Measurements from ENCODE around the gene FMNL2.

The FMNL2 gene

DNA sequence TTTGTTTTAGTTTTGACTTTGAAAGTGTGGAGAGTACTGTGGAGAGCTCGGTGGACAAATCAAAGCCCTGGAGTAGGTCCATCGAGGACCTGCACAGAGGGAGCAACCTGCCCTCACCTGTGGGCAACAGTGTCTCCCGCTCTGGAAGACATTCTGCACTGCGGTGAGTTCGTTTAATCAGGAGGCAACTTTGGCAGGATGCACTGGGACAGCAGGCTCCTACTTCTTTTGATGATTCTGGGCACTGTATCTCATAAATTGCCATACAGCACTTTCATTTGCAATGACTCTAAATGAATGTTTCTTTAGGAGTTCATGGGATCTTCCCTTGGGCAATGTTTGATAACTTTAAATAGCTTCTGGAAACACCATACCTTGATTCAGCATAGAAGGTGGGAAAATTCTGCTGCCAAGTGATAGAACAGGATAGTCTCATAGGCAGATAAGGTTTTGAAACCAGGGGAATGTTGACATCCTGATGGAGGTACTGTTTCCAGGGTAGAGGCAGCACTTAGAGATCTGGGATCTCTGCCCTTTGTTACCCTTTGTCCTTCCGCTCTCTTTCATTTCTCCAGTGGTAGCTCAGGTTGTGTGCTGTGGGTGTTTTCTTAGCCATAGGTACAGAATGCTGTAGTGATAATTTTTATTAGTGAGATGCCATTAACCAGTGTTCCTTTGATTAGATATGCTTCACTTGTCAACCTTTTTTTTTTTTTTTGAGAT is 226.1 kb downstream of the FMNL2 start:
- no peak for DNase-seq

DNA sequence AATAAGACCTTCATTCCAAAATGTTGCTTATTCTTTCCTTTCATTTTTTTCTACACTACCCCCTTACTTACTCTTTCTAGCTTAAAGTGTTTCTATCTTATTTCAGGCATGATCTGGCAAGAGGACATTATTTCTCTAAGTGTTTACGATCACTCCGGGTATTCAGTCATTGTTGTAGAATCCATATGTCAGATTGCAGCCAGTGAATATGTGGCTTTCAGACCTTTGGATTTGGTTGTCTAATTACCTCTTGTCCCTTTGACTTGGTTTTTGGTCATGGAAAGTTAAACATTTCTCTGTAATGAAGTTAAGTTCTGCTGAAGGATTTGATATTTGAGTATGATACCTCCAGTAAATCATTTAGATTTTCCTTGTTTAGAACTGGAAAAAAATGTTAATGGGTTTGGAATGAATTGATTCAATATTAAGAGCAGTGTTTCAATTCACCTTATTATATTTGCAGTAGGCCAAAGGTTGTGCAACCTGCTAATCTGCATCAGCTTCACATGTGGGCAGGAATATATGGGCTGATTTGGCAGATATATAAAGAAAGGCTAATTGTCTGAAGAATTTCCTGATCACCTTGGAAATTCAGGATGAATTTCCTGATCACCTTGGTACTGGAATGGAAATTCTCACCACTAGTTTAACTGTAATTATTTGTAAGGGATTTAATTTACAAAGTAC is 227.4 kb downstream of the FMNL2 start:
- DNase-seq, result no peak

DNA sequence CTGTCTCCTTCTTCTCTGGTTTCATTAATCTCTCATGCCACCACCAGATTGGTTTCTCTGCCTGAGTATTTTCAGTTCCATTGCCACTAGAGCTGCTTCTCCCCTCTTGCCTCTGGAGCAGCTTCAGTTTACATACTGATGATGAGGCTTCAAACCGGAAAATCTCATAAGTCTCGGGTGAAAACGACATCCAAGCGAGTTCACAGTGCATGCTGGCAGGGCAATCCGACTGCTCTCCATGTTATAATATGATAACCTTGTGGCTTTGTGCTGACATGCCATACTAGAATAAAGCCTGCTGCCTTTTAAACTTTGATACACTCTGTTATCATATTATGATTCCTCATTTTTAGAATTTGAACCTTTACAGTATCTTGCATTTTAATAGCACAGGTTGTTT is 228.8 kb downstream of the FMNL2 start:
- DNase-seq, result no peak

DNA sequence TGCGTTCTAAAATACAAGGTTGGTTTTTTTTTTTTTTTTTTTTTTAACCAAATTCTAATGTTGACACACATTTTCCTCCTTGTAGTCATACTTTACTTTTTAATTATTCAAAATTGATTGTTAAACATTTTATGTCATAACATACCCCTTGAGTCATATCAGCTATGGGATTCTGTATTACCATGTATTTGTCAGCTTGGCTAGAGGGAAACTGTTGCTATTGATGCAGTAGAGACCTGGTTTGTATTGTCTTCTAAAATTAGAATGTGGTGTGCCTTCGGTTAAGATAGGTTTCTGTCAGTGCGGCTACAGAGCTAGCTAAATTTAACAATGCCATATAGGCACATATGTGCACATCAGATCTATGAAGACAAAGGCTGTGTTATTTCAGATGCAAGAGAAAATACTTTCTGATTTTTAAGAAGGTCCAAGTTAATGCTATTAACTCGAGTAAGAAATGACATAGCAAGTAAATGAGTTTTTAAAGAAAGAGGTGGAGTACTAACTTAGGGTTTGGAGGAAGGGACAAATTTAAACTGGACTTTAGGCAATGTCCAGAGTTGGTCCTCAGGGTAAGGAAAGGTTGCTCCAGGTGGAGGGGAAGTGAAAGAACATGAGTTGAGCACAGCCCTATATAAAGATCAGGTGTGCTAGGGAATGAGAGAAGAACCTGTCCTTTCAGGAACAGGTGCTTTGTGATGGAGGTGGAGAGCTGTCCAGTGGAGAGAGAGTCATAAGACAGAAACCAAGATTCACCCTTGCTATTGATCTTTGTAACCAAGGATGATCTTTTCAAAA is 230.0 kb downstream of the FMNL2 start:
- DNase-seq, result no peak

DNA sequence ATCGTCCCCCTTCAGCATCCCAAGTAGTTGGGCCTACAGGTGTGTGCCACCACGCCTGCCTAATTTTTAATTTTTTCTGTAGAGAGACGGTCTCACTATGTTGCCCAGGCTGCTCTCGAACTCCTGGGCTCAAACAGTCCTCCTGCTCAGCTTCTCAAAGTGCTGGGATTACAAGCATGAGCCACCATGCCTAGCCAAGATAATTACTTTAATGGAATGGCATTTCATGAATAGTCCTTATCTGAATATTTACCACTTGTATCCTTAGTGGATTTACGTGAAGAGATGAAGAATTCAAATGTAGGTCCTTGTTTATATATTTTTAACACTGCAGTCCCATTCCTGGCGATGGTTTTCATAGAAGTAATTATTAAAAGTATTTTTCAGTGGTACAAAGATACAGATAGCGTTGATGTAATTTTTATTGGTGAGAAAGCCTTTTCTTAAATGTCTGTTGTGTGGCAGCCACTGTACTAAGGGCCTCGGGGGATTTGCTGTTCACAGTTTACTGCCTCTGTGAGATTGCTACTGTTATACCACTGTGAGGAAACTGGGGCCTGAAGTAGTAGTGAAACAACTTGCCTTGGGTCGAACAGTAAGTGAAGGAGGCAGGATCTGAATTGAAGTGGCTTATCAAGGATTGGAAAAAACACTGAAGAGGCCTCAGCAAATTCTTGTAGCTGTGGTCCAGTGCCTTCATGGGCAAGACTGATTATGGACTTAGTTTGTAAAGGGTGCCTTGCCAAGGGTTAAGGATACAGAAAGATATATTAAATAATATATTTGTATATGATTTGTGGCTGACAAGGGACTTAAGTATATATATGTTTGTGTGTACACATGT is 231.1 kb downstream of the FMNL2 start:
- no peak for DNase-seq

DNA sequence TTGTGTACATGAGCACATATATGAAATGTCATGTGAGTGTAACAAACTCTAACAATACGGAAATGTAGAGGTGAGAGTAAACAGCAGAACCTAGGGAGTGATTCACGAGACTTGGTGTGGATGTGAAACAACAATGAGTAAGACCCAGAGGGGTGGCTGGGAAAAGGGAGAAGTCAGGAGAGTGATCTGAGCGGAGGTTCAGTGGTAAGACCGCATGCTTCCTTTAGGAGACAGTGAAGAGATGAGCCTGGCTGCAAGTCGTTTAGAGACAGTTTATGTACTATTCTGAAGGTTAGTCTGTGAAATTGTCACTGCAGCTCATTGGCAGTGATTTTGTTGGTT is 231.7 kb downstream of the FMNL2 start:
- DNase-seq, result no peak

DNA sequence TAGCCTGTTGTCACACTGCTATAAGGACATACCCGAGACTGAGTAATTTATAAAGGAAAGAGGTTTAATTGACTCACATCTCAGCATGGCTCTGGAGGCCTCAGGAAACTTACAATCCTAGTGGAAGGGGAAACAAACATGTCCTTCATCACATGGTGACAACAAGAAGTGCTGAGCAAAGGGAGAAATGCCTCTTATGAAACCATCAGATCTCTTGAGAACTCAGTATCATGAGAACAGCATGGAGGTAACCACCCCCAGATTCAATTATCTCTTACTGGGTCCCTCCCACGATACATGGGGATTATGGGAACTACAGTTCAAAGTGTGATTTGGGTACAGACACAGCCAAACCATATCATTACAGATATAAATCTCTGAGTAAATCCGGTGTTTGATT is 233.6 kb downstream of the FMNL2 start:
- DNase-seq, result no peak

DNA sequence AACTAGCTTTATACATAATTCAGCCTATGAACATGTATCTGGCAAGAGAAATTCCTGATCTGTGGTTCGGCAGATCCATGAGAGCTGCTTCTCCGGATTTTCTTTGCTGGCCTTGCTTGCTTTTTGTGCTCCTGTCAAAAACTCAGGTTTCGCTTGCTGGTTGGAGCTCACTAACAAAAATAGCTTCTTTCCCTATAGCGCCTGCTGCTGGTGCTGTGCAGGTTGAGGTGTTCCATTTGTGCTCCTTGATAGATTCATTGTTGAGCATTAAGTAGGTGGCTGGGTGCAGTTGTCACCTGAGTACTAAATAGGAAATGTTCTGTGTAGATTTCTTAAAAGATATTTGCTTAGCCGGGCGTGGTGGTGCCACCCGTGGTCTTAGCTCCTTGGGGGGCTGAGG is 234.2 kb downstream of the FMNL2 start:
- DNase-seq, result no peak

DNA sequence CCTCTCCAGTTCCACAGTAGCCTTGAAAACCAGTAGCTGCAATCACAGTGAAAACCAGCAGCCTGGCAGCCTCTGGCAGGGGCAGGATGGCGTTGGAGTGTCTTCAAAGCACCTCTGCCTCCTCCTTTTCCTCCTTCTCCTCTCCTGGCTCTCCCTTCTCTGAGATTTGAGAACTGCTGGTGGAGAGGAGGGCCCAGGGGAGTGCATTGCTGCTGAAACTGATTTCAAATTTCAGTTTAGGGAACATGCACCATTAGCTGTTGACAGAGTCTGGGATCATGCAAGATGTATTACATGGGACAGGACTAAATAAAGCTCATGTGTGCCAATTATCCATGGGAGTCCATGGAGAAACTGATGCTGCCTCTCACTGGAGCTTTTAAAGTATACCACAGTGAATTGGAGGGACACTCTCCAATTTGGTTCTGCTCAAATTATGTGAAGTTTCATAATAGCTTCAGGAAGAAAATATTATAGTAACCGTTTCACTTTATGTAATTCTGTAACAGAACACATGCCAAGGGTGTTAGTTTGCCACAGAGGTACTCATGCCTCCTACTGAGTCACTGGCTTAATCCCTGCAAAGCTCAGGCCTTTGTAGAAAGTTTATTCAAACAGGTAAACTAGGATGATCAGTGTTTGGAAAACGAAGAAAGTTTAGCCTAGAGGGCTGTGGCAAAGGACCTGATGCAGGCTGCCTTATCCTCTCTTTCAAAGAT is 236.2 kb downstream of the FMNL2 start:
- DNase-seq, result no peak

DNA sequence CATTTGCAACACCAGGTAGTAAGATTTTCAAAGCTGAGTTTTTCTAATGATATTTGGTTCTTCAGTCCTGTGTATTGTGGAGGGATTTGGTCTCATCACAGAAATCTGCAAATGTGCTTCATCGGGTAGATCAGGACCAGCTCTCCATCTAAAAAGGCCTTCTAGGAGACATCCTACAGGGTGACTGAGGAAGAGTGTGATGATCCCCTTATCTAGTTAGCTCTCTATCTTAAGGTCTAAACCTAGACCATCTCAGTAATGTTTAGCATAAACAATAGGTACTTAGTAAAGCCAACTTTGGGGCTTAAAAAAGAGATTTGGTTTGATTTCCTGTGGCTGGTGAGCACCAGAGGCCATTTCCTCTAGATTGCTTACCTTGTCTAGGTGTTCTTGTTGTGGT is 237.1 kb downstream of the FMNL2 start:
- no peak for DNase-seq

DNA sequence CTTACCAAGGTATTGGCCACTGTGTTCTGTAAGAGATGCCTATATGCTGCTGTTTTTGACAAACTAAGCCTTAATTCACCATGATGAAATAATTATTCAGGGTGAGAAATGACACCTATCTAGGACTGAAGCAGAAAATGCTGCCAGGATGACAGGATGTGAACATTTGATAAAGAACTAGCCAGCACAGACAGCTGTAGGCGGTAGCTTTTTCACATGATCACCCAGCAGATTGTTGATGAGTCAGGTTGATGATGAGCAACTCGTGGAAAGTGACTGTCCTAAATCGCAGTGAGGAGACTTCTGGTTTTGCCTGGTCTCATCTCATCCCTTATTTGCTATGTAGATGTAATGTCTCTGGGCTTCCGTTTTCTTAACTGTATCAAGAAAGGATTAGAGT is 238.2 kb downstream of the FMNL2 start:
- peak; percentile 22 for DNase-seq

DNA sequence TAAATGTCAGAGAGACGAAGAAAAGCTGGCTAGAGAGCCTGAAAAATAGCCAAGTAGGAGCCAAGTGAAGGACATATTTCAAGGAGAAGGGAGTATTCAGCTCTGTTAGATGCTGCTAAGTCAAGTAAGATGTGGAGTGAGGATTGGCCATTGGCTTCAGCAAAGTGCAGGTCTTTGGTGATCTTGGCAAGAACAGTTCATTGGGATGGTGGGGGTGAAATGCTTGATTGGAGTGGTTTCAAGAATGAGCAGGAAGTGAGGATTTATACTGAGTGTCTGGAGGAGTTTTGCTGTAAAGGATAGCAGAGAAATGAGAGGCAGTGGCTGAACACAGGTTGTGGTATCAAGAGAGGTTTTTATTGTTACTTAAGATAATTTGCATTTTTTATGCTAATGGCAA is 242.6 kb downstream of the FMNL2 start:
- DNase-seq, result no peak

DNA sequence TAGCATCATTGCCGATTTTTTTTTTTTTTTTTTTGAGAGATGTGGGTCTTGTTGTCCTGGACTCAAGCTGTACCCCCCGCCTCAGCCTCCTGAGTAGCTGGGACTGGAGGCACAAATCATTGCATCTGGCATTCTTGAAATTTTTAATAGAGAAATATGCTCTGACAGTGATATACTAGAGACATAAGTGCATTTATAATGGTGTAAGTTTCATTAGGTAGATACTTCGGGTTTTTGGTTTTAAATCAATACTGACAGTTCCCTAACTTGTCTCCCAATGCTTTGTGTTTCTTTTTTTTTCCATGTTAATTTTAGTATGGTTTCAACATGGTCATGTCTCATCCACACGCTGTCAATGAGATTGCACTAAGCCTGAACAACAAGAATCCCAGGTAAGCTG is 243.6 kb downstream of the FMNL2 start:
- DNase-seq, result no peak

DNA sequence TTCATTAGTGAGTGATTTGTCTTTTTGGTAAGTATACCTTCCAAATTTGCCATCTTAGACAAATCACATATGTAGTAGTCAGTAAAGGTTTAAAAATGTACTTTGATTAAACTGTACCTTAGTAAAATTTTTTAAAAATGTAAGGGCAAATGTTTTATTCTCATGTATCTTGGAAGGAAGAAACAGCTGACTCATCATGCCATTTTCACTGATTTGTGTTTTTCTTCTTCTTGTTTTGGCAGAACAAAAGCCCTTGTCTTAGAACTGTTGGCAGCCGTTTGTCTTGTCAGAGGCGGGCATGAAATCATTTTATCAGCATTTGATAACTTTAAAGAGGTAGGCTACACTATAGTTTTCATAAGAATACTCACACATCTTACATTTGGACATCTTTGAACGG is 245.7 kb downstream of the FMNL2 start:
- peak; percentile 66 for DNase-seq

DNA sequence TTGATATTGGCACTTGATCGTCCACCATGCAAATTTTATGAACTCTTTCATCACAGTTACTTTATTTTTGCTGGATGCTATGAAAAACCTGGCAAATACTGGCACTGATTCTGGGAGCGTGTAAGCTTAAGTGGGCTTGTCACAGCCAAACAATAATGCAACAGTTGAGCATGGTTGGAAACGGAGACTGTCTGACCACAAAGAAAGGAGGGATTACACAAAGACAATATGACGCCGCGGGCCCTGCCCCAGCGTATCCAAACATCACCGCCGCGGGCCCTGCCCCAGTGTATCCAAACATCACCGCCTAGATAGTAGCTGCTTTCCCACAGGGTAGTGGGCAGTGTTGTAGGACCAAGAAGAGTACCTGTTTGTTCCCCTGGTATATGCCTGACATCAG is 246.4 kb downstream of the FMNL2 start:
- no peak for DNase-seq

DNA sequence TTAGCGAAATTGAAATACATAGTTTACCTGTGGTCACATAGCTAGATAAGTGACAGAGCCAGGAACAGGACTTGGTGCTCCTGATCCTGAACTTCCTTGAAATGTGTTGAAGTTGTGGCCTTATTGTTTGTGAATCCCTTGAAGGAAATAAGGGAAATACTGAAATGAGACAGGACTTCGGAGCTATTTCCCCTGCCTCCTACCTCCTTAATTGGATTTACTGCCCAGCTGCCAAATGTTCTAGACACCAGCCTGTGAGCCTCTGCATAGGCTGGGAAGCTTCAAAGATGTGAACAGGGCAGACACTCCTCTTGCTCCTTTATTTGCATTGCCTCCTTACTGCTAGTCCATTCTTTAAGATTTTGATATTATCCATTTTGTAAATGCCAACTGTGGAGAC is 247.1 kb downstream of the FMNL2 start:
- no peak for DNase-seq

DNA sequence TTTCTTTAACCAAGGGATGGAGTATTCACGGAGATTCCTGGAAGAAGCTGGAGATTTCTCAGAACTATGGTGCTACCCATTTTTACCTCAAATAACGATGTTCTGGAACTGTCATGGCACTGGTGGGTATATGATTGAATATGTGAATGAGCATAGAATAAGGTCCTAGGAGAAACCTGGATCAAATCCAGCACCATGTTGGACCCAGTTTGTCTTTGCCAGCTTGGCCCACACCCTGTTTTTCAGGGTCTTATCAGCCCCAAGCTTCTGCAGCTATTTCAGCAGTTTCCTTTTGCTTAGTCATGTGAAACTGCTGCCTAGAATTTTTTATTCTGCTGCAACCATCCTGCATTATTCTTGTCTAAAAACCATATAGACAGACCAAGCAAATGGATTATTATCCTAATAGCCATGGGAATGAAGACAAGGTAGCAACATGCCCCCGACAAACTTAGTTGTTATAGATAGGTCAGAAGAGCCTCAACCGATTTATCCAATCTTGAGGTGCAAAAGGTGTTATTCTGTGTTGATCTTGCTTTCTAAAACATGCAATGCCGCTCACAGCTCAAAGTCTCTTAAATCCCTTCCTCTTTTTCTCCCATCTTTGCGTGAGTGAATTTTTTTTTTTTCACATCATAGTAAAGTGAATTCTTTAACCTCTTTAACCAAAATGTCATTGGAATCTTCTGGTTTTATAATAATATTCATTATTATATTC is 248.7 kb downstream of the FMNL2 start:
- no peak for DNase-seq

DNA sequence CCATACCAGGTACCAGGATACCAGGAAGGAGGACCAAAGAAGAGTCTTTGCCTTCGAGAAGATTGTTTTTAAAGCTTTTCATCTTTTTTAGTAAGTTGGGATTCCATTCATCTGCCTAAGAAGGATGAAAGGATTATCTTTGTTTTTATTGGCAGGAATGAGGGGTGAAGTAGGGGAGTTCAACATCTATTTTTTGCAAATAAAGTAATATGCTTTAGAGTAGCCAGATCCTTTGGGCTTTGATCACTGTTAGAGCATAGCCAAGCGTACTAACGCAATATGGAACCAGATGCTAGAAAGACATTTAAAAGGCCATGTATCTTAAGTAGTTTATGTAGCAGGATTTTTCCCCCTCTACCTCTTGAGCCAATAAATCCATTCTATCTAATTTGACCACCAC is 249.3 kb downstream of the FMNL2 start:
- DNase-seq, result no peak

DNA sequence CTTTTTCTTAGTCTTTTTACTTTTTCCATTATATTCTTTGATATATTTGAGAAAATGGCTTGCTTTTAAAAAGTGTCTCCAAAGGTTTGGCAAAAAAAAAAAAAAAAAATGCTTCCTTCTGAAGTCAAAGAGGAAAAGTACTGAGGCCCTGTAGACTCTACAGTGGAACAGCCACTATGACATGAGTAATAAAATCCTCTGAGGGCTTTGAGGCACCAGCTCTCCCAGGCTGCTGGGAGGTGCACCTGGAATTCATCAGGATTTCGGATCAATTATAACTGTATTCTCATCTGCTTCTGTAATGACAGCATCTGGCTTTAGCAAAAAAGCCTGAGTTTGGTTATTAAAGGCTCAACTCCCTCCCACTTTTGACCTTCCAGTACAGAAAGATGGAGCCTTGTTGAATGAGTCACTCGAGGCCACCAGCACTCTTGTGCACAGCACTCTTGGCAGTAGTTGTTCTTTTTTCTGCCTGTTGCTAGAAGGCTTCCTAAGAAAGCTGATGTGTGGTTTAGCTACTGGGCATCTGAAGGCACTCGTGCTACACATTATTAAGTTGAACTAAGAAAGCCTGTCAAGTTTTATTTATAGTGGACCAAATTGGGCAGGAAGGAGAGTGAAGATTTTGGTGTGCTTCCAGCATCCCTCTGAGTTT is 251.0 kb downstream of the FMNL2 start:
- peak; percentile 34 for DNase-seq

DNA sequence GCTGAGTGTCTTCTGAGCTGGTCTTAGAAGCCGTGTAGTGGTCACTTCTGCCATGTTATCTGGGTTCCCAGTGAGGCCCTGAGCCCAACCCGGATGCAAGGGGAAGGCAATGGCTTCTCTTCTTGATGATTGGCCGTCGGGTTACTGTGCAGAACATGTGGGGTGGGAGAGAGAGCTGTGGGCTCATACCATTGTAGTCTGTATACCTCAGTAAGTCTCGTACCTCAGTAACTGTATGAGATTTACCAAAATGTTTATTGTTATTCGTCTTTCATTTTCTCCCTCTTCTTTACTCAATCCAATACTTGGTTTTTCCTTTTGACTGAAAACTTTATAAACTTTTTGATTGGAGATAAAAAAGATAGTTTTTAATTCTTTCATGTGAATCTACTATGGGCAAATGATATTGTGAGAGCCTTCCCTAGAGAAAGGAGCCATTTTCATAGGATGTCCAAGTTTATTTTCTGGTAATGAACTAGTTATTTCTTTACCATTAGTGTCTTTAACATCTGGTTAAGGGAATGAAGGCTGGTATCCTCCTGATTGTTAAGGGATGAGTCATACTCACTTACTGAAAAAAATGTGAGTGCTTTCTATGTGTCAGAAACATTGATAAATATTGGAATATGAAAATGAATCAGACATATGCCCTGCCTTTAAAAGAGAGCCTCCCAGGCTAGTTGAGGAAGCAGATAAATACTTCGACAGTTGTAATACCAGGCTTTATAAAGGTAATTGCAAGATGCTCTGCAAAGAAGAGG is 252.4 kb downstream of the FMNL2 start:
- DNase-seq, result no peak

DNA sequence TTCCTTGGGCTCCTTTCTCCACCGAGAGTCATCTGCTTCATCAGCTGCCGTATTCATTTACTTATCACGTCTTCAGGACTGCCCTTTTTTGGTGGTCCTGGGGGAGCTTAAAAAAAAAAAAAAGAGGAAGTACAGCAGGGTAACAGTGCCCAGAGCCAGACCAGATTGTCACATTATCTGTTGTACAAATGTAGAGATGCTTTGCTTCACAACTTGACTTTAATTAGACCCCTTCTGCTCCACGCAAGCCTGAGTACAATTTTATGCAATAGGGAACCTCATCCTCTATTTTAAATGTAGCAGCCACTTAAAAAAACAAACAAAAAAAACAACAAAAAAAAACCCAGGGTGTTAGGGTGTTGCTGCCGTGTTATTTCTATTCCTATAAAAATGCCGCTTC is 254.0 kb downstream of the FMNL2 start:
- no peak for DNase-seq

Measured in midbrain (tissue), 1 donor.